Activated CD4-positive, alpha-beta T cell treated with anti-CD3 and anti-CD28 coated beads for 48 hours (primary cell): Measurements from ENCODE around the gene DNM2.
"Not testable (repeated sequence)": the region's sequence is repeated elsewhere in the genome, so short reads cannot be mapped to it uniquely, and the experiment has no call there.

ENCODE experiments used
- DNase-seq: peaks from one replicate; pipeline ENCODE4 v3.0.0-alpha.2; 2020

Gene DNM2

GRCh38 chr19:10870955-10871603, 153.2 kb downstream of the DNM2 start, which contains the start of gene CARM1:
Gene CARM1, plus strand, starts transcription at chr19:10871553. Its CDS starts 150 bp downstream, at chr19:10871703.
- peak; percentile 99 for DNase-seq

- peak; percentile 51 for DNase-seq
These were observed 154.0 kb downstream of the DNM2 start for GRCh38 chr19:10871711-10872545.

GRCh38 chr19:10872546-10873107, 154.7 kb downstream of the DNM2 start:
- no peak for DNase-seq

GRCh38 chr19:10874024-10874423, 156.1 kb downstream of the DNM2 start:
- no peak for DNase-seq

GRCh38 chr19:10876459-10877240, 158.8 kb downstream of the DNM2 start:
- no peak for DNase-seq

GRCh38 chr19:10877608-10878007, 159.7 kb downstream of the DNM2 start:
- not testable (repeated sequence) for DNase-seq

GRCh38 chr19:10878253-10878652, 160.4 kb downstream of the DNM2 start:
- DNase-seq, result no peak
